ENCODE data around the gene IQSEC1. TPM values are rescaled to one million over a fixed set of nuclear protein-coding genes. Genes with fewer than 3 reads are reported as not detected.

Gene IQSEC1
- total and polyA plus RNA-seq, 9 of the 15 experiments (the other 6 are each of a cell fraction or from before 2014, with no cell fraction given): 0.56 to 39.0 (median 6.8) TPM

GRCh38 chr3:12984023-12984823 is 89.0 kb downstream of the IQSEC1 start (continued):
- no peak for TF ChIP-seq TGIF2 (CRISPR knock-in tag; IDR thresholded peaks at IDR 0.05)
- peak; percentile 69; the same call in 1 of the 2 replicates for TF ChIP-seq TFAP4 (CRISPR knock-in tag; IDR thresholded peaks at IDR 0.05; ENCODE audit: borderline replicate concordance)
- TF ChIP-seq SPI1 (IDR thresholded peaks at IDR 0.05; ENCODE audit: borderline replicate concordance, low read depth, low read length): no peak
- 0 out of 2 replicates have a peak, but pooled peaks have one; percentile 21 for TF ChIP-seq KLF16 (IDR thresholded peaks at IDR 0.05)
- no peak for TF ChIP-seq HDAC8 (tag; IDR thresholded peaks at IDR 0.05)
- TF ChIP-seq MEF2A (IDR thresholded peaks at IDR 0.05; ENCODE audit: control insufficient read depth, low read depth, low read length): no peak
- TF ChIP-seq ZNF561 (CRISPR knock-in tag; conservative IDR thresholded peaks at IDR 0.05): no peak
- TF ChIP-seq BRD9 (IDR thresholded peaks at IDR 0.05; ENCODE audit: low read depth, partially characterized antibody): peak; percentile 57
- no peak for TF ChIP-seq ZNF518B (CRISPR knock-in tag; IDR thresholded peaks at IDR 0.05)
- TF ChIP-seq BRD4 (IDR thresholded peaks at IDR 0.05): no peak
- TF ChIP-seq KLF13 (tag; IDR thresholded peaks at IDR 0.05; ENCODE audit: borderline replicate concordance, low read depth): 0 out of 2 replicates have a peak, but pooled peaks have one; percentile 29
- TF ChIP-seq FOXO4 (CRISPR knock-in tag; IDR thresholded peaks at IDR 0.05): no peak
- peak; percentile 59 for TF ChIP-seq ATF7 (IDR thresholded peaks at IDR 0.05)
- no peak for TF ChIP-seq GATA2 (CRISPR knock-in tag; IDR thresholded peaks at IDR 0.05)
- peak; percentile 80 for TF ChIP-seq ARID4B (CRISPR knock-in tag; IDR thresholded peaks at IDR 0.05)
